T-helper 2 cell treated with Interferon-gamma antibody and Interleukin-4, amounts not matched to agents 100 ng/mL and 5 ng/mL, for 36 hours (primary cell): ENCODE data around the gene NELL1. TPM values are rescaled to one million over a fixed set of nuclear protein-coding genes. Genes with fewer than 3 reads are reported as not detected.

Source experiments
- intact Hi-C: fragments of 100-400 bp; cut with micrococcal nuclease; formaldehyde crosslinking; loops from one replicate; pipeline ENCODE4 v1.15.1; 2023
- total RNA-seq: library from RNA; stranded (reverse); gene quantifications from 2 replicates; pipeline ENCODE4 v1.2.3, GENCODE V29; 2022

The NELL1 gene
- total RNA-seq, 1 donor from 2014 or later = not detected

DNA sequence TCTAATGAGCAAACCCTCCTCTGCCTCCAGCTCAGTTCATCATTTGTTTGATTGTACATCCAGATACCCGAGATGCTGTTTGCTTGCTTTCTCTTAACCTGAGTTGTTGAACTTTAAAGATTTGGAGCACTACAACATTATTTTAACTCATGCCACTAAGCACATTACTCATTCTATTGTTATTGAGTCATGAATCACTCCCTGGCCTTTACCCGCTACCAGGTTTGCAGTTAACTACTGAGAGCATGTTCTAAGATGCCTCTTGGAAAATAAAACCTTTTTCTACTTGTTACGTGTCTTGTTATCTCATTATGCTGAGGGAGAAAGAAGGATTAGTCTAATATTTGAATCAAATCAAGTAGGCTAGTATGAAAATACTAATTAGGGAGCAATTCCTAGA lies 802.9 kb downstream of the NELL1 start:
- intact Hi-C loops = no loop called here

DNA sequence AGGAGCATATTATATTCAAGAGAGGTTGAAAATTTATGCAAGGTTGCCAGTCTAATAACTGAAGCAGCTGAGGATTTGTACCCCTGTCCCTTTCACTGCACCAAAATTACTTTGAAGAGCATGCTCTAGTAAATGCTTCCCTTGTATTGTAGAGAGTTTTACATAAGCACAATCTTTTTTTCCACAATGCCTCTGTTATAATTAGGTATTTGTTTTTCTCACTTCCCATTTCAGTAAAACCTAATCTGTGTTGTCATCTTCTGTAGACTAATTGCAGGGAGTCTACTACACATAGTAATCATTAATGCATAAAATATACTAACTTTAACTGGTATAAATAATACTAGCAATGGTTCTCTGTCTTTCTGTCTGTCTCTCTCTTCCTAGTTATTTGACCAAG lies 805.1 kb downstream of the NELL1 start:
- intact Hi-C loops = no loop called here

DNA sequence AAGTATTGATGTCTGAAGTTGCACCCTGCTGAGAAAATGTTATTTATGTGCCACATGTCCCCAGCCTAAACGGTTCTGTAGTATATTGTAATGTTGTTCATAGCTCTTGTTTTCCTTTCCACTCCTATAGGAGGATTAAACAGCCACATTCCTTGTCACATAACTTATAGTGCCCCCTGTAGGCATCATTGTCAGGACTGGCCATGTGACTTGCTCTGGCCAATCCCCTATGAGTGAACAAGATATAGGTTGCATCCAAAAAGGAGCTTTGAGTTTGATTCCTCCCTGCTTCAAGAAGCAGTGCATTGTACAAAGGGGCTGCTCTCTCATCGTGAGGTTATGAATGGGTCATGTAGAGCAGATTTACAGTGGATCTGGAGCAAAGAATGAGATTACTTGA lies 805.9 kb downstream of the NELL1 start:
- intact Hi-C loops = no loop called here

- intact Hi-C loops = no loop called here
These were observed 807.2 kb downstream of the NELL1 start for GRCh38 chr11:21476588-21476987.

GRCh38 chr11:21480240-21480639 lies 810.9 kb downstream of the NELL1 start:
- intact Hi-C loops = no loop called here

DNA sequence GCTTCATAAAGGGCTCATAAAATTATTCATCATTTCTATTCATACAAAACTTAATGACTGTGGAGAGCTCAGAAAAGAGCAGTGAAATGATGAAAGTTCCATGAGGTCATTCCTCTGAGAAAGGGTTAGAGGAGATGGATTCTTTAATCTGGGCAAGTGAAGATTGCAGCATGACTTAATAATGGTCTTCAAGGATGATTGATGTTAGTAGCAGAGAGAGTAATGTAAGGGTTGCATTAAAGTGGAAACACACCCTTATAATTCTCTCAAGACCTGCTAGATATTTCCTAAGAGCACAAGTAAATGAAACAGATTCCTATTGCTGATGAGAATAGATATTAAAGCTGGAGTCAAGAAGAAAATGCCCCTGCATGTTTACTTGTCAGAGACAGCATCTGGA lies 811.9 kb downstream of the NELL1 start:
- intact Hi-C loops = no loop called here

GRCh38 chr11:21484039-21484438 lies 814.7 kb downstream of the NELL1 start:
- intact Hi-C loops = no loop called here

- intact Hi-C loops = no loop called here
These were observed 815.6 kb downstream of the NELL1 start for GRCh38 chr11:21485006-21485405.

DNA sequence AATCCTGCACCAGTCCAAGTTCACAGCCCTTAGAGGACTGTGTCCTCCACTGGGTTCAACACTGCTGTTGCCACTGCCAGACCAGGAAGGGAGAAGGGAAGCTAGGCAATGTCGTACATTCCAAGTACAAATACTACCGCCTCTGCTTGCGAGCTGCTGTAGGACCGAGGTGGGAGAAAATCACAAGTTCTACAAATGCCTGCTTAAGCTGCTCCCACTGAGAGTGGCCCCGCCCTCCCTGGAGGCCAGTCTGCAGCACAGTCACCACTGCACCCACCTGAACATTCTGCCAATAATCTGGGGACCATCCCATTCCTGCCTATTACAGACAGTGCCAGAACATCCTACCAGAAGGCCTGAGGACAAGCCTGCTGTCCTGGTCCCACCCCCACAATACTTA lies 816.0 kb downstream of the NELL1 start:
- intact Hi-C loops = no loop called here

DNA sequence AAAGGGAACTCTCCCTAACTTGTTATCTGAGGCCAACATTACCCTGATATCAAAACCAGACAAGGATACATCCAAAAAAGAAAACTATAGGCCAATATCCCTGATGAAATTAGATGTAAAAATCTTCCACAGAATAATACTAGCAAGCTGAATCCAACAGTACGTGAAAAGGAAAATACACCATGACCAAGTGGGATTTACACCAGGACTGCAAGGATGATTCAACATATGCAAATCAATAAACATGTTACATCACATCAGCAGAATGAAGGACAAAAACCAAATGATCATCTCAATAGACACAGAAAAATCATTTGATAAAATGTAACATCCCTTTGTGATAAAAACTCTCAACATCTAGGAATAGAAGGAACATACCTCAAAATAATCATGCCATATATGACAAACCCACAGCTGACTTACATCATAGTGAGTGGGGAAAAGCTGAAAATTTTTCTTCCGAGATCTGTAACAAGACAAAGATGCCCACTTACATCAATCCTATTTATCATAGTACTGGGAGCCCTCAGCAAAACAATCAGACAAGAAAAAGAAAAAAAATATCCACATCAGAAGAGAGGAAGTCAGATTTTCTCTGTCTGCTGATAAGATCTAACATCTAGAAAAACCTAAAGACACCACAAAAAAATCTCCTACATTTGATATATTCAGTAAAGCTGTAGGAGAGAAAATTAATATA lies 820.2 kb downstream of the NELL1 start:
- intact Hi-C loops = no loop called here

DNA sequence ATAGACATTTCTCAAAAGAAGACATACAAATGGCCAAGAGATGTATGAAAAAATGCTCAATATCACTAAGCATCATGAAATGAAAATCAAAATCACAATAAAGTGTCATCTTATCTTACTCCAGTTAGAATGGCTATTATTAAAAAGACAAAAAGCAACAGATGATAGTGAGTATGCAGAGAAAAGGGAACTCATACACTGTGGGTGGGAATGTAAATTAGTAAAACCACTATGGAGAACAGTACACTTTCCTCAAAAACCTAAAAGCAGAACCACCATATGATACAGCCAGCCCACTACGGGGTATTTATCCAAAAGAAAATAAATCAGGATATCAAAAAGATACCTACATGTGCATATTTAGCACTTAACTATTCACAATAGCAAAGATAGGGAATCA lies 823.5 kb downstream of the NELL1 start:
- intact Hi-C loops = no loop called here

DNA sequence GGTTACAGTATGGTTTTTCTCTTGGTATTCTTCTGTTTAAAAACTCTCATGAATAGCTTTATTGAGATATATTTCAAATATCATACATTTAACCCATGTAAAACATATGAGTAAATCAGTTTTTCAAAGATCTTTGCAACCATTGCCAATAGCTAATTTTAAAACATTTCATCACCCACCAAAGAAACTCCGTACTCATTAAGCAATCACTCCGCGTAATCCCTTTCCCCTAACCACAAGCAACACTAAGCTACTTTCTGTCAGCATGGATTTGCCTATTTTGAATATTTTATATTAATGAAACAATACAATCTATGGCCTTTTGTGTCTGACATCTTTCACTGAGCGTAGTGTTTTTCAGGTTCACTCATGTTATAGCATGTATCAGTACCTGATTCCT lies 825.6 kb downstream of the NELL1 start:
- intact Hi-C loops = no loop called here

DNA sequence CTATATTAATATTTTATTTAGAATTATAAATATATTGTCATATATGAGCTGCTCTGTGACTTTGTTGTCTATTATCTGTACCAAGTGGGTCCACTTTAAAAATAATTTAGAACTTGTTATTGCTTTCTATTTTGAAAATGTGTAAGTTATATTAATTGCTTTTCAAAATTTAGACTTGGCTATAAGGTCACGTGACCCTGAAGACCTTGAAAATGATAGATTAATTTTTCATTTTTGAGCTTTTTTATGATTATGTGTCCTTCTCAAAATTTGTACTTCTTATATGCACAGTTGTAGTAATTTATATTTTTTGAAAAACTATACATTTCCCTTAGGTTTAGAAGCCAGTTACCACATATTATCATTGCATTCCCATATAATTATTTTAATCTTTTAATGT lies 826.5 kb downstream of the NELL1 start:
- intact Hi-C loops = no loop called here

DNA sequence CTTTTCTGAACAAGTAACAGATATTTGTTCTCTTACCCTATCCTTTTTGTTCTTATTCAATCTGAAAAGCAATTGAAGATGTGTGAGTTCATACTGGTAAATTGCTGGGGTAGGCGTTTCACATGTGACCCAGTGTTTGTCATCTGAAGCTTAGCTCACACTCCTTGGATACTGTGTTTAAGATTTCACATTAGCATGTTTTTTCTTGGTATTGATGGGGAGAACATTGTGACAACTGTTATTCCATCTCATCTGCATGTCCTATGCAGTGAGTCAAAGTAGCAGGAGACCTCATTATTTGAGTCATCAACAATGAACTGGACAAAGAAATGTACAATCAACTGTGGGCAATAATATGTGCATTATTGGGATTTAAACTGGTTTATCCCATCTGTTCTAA lies 831.9 kb downstream of the NELL1 start:
- intact Hi-C loops = no loop called here

DNA sequence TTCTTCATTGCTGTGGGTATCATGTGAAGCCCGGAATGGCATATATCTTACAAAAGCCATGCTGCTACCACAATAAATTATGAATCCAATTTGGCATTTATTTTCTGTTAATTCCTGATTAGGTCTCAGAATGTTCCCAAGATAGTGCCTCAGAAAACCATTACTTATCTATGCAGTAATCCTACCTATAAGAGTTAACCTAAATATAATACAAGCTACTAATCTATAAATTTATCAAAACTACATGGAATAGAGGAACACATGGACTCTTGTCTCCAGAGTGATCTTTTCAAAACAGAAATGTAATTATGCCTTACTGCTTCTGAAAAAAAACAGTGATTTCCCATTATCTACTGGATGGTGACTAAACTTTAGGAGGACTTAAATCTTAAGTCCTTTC lies 835.7 kb downstream of the NELL1 start:
- intact Hi-C loops = no loop called here

DNA sequence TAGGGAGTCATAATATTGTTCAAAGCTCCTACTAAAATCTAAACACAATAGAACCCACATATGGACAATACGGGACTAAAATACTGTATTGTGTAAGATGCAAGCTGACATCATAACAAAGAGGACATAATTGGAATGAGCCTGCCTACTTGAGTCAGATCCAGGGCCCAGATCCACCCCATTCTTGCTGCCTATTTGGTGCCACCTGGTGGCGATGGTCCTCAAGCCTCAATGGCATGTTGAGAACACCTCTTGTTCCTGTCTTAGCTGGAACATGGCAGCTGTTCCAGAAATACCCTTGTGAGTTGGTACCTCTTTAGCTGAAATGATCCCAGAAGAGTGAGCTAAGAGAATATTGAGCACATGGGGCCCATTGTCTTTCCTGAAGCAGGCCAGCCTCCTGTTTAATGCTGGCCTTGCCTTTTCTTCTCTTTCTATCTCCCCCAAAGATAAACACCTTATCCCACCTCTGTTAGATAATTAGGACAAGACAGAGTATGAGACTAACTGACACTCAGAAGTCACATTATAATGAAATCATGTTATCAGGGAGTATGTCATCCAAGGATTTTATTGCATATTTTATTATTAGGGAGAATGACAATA lies 842.6 kb downstream of the NELL1 start:
- intact Hi-C loops = loop anchor here (2.0 kb wide), 1 partner anchor 863 kb away; no protein-coding TSS in a partner anchor

GRCh38 chr11:21514316-21514715 lies 844.9 kb downstream of the NELL1 start:
- intact Hi-C loops = no loop called here

GRCh38 chr11:21520244-21520643 lies 850.9 kb downstream of the NELL1 start:
- intact Hi-C loops = no loop called here

DNA sequence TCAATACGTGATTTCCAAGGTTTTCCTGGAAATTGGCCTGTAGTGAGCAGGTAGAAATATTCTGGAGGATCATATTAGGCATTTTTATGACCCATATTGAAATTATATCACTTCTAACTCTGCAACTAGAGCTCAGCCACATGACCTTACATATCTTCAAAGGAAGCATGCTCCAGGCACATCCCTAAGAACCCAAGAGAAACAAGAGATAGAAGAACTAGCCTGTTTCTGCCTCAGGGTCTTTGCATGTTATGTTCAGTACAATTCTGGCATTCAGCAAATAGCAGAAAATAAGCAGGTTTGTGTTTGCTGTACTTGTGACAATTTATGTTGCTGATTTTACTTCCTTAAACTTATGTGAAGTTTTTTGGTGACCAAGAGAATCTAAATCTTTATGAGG lies 859.8 kb downstream of the NELL1 start:
- intact Hi-C loops = no loop called here

DNA sequence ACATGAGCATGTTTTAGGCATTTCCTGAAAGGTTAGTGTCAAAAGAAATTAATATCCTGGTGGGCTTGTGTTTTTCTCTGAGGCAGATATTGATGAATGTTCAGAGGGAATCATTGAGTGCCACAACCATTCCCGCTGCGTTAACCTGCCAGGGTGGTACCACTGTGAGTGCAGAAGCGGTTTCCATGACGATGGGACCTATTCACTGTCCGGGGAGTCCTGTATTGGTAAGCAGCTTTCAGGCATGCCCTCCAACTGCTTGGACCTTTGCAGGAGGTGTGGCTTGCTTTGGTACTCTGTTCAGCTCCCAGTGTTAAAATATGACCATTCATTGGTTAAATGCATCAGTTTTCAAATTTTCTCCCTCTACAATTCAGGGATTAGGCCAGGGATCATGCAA lies 864.9 kb downstream of the NELL1 start:
- intact Hi-C loops = no loop called here

GRCh38 chr11:21537980-21538379 lies 868.6 kb downstream of the NELL1 start:
- intact Hi-C loops = no loop called here

GRCh38 chr11:21541187-21541751 lies 871.9 kb downstream of the NELL1 start:
- intact Hi-C loops = no loop called here

- intact Hi-C loops = no loop called here
These were observed 874.5 kb downstream of the NELL1 start for GRCh38 chr11:21543901-21544300.
